ENCODE results near the gene TRAPPC1.

Gene TRAPPC1

GRCh38 chr17:7940034-7940433 is 8.3 kb upstream of the TRAPPC1 start:
- FAIRE-seq, result no peak

- FAIRE-seq, result no peak
Measured at GRCh38 chr17:7935859-7936258, 4.1 kb upstream of the TRAPPC1 start.

- FAIRE-seq, result no peak
Measured at GRCh38 chr17:7932949-7933348, 1.2 kb upstream of the TRAPPC1 start.

- no peak for FAIRE-seq
Measured at GRCh38 chr17:7932483-7932891, 741 bp upstream of the TRAPPC1 start.

- no peak for FAIRE-seq
Measured at GRCh38 chr17:7930841-7931631, 710 bp downstream of the TRAPPC1 start.

GRCh38 chr17:7929158-7930023 is 2.4 kb downstream of the TRAPPC1 start, which contains the start of gene KCNAB3:
KCNAB3 (minus strand) TSS chr17:7929856; CDS start chr17:7929435, 421 bp downstream.
- FAIRE-seq, result no peak

- no peak for FAIRE-seq
Measured at GRCh38 chr17:7927596-7927995, 4.2 kb downstream of the TRAPPC1 start.

GRCh38 chr17:7922845-7923628 is 8.7 kb downstream of the TRAPPC1 start:
- no peak for FAIRE-seq

GRCh38 chr17:7922269-7922844 is 9.4 kb downstream of the TRAPPC1 start:
- FAIRE-seq, result no peak

- no peak for FAIRE-seq
Measured at GRCh38 chr17:7916808-7917207, 14.9 kb downstream of the TRAPPC1 start.

- FAIRE-seq, result no peak
Measured at GRCh38 chr17:7916385-7916682, 15.4 kb downstream of the TRAPPC1 start.

GRCh38 chr17:7915611-7916384 is 15.9 kb downstream of the TRAPPC1 start, which contains the start of gene RNF227:
RNF227 (minus strand) TSS chr17:7916289; CDS start chr17:7916195, 94 bp downstream.
- FAIRE-seq, result no peak

GRCh38 chr17:7915179-7915610 is 16.6 kb downstream of the TRAPPC1 start:
- no peak for FAIRE-seq

- peak; percentile 81 for FAIRE-seq
Measured at GRCh38 chr17:7912927-7913524, 18.7 kb downstream of the TRAPPC1 start.

- no peak for FAIRE-seq
Measured at GRCh38 chr17:7911116-7911515, 20.6 kb downstream of the TRAPPC1 start.

GRCh38 chr17:7910711-7911110 is 21.0 kb downstream of the TRAPPC1 start:
- FAIRE-seq, result no peak

GRCh38 chr17:7910281-7910680 is 21.5 kb downstream of the TRAPPC1 start:
- no peak for FAIRE-seq

GRCh38 chr17:7909089-7909488 is 22.7 kb downstream of the TRAPPC1 start:
- no peak for FAIRE-seq

- no peak for FAIRE-seq
Measured at GRCh38 chr17:7903154-7904103, 28.3 kb downstream of the TRAPPC1 start.

- FAIRE-seq, result no peak
Measured at GRCh38 chr17:7897773-7898172, 34.0 kb downstream of the TRAPPC1 start.

All from TTC549 (cell line).